Activated CD4-positive, alpha-beta T cell treated with anti-CD3 and anti-CD28 coated beads, Interleukin-2, amount 50 U/mL, for 24 hours (primary cell): Measurements from ENCODE around the gene ITGA6.

Source experiments
- DNase-seq, 2 donors: peaks; one replicate each; pipeline ENCODE4 v3.0.0-alpha.2; 2020; ENCODE audit warnings: low read depth in 1 of 2, low spot score in 1 of 2

Gene ITGA6

GRCh38 chr2:172439911-172440310, 12.5 kb downstream of the ITGA6 start:
- no peak for DNase-seq

GRCh38 chr2:172440795-172441194, 13.4 kb downstream of the ITGA6 start:
- no peak for DNase-seq

- peak; percentile 35 to 61 for DNase-seq
Observed at GRCh38 chr2:172442072-172442895, 14.9 kb downstream of the ITGA6 start.

GRCh38 chr2:172445851-172446250, 18.5 kb downstream of the ITGA6 start:
- no peak for DNase-seq

GRCh38 chr2:172446474-172447063, 19.2 kb downstream of the ITGA6 start:
- DNase-seq = no peak

GRCh38 chr2:172447811-172448493, 20.6 kb downstream of the ITGA6 start:
- DNase-seq = no peak

GRCh38 chr2:172448544-172449267, 21.3 kb downstream of the ITGA6 start:
- no peak for DNase-seq

- no peak for DNase-seq
Observed at GRCh38 chr2:172449911-172450550, 22.6 kb downstream of the ITGA6 start.

- DNase-seq = no peak
Observed at GRCh38 chr2:172451923-172452322, 24.5 kb downstream of the ITGA6 start.

- no peak for DNase-seq
Observed at GRCh38 chr2:172452845-172453244, 25.5 kb downstream of the ITGA6 start.

- no peak for DNase-seq
Observed at GRCh38 chr2:172454404-172455120, 27.2 kb downstream of the ITGA6 start.

GRCh38 chr2:172455121-172455515, 27.7 kb downstream of the ITGA6 start:
- DNase-seq = no peak

- no peak for DNase-seq
Observed at GRCh38 chr2:172456002-172456401, 28.6 kb downstream of the ITGA6 start.

GRCh38 chr2:172457536-172457935, 30.1 kb downstream of the ITGA6 start:
- no peak for DNase-seq

GRCh38 chr2:172458561-172459124, 31.3 kb downstream of the ITGA6 start:
- no peak for DNase-seq

GRCh38 chr2:172460780-172461201, 33.4 kb downstream of the ITGA6 start:
- DNase-seq = no peak

- DNase-seq = peak; percentile 65 to 68
Observed at GRCh38 chr2:172461591-172462372, 34.4 kb downstream of the ITGA6 start.

GRCh38 chr2:172462373-172462848, 35.0 kb downstream of the ITGA6 start:
- no peak for DNase-seq

- no peak for DNase-seq
Observed at GRCh38 chr2:172462849-172463381, 35.5 kb downstream of the ITGA6 start.
